ENCODE results near the gene EMP2.

Gene EMP2

DNA sequence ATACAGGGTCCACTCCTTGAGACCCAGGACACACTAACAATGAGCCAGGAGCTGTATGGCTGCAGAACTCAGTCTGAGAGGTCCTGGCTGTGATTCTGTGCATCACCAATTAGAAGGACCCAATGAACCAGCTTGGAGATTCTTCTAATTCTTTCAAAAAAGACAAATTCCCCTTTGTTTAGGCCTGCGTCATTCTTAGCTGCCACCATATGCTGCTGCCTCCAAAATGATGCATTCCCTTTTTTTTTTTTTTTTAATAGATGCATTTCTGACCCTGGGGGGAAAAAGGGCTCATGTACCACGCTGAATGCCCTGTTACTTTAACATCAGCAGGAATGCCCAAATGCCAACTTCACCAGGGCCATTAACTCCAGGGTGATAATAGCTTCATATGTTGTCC is 28.5 kb downstream of the EMP2 start:
- DNase-seq (ENCODE audit: extremely low read depth, low read depth): no peak
- no peak for TF ChIP-seq CTCF (IDR thresholded peaks at IDR 0.05; ENCODE audit: low read depth, low read length)

DNA sequence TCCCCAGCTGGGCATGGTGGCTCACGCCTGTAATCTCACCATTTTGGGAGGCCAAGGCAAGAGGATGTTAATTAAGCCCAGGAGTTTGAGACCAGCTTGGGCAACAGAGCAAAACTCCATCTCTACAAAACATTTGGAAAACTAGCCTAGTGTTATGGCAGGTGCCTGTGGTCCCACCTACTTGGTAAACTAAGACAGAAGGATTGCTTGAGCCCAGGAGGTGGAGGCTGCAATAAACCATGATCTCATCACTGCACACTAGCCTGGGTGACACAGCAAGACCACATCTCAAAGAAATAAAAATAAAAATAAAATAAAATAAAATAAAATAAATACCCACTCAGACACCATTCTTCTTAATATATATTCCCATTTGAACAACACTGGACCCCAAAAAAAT is 32.0 kb downstream of the EMP2 start:
- no peak for DNase-seq (ENCODE audit: extremely low read depth, low read depth)
- TF ChIP-seq CTCF (IDR thresholded peaks at IDR 0.05; ENCODE audit: low read depth, low read length): no peak

DNA sequence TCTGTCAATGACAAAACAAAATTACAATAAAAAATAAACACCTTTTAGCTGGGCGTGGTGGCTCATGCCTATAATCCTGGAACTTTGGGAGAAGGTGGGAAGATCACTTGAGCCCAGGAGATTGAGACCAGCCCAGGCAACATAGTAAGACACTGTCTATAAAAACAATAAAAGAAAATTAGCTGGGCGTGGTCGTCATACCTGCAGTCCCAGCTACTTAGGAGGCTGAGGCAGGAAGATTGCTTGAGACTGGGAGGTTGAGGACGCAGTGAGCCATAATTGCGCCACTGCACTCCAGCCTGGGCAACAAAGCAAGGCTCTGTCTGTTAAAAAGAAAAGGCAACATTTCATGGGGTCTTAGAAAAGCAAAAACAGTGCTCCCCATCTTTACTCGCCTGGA is 32.7 kb downstream of the EMP2 start:
- no peak for DNase-seq (ENCODE audit: extremely low read depth, low read depth)
- TF ChIP-seq CTCF (IDR thresholded peaks at IDR 0.05; ENCODE audit: low read depth, low read length): no peak

GRCh38 chr16:10543231-10543977 is 37.0 kb downstream of the EMP2 start:
- DNase-seq (ENCODE audit: extremely low read depth, low read depth): no peak
- no peak for TF ChIP-seq CTCF (IDR thresholded peaks at IDR 0.05; ENCODE audit: low read depth, low read length)

DNA sequence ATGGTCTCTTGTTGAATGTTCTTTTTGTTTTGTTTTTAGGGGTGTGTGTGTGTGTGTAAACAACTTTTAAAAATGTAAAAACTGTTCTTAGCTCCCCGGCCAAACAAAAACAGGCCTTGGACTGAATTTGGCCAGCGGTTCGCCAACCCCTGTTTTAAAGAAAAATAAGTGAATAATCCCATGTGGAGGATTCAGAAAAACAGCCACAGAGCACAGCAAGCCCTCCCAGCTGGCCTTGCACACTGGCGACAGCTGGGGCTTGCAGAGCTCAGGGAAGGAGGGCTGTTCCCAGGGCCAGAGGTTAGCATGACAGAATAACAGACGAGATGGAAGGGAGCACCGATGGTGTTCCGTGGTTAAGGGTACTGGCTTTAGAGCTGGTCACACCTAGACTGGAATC is 39.0 kb downstream of the EMP2 start:
- no peak for TF ChIP-seq CTCF (IDR thresholded peaks at IDR 0.05; ENCODE audit: low read depth, low read length)
- no peak for DNase-seq (ENCODE audit: extremely low read depth, low read depth)

- no peak for DNase-seq (ENCODE audit: extremely low read depth, low read depth)
- TF ChIP-seq CTCF (IDR thresholded peaks at IDR 0.05; ENCODE audit: low read depth, low read length): no peak
These were observed 40.6 kb downstream of the EMP2 start for GRCh38 chr16:10539793-10540192.

DNA sequence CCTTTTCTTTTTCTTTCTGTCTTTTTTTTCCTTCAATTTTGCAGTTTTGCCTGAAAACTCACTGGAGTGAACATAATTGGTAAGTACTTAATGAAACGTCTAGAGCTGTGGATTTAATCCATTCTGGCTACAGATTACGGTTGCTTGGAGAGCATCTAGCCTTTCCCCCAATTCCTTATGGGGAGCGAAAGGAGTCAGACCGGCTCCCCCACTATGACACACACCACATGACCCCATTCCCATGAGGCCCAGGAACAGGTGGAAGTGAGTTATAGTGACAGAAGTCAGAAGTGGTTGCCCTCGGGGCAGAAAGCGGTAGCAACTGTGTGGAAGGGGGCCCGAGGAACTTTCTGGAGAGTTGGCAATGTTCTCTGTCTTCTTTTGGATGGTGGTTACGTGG is 41.2 kb downstream of the EMP2 start:
- DNase-seq (ENCODE audit: extremely low read depth, low read depth): no peak
- TF ChIP-seq CTCF (IDR thresholded peaks at IDR 0.05; ENCODE audit: low read depth, low read length): no peak
